ENCODE measurements around the gene STXBP6.

GRCh38 chr14:24850072-24850471 is 199.9 kb downstream of the STXBP6 start:
- TF ChIP-seq, protein P1, sequence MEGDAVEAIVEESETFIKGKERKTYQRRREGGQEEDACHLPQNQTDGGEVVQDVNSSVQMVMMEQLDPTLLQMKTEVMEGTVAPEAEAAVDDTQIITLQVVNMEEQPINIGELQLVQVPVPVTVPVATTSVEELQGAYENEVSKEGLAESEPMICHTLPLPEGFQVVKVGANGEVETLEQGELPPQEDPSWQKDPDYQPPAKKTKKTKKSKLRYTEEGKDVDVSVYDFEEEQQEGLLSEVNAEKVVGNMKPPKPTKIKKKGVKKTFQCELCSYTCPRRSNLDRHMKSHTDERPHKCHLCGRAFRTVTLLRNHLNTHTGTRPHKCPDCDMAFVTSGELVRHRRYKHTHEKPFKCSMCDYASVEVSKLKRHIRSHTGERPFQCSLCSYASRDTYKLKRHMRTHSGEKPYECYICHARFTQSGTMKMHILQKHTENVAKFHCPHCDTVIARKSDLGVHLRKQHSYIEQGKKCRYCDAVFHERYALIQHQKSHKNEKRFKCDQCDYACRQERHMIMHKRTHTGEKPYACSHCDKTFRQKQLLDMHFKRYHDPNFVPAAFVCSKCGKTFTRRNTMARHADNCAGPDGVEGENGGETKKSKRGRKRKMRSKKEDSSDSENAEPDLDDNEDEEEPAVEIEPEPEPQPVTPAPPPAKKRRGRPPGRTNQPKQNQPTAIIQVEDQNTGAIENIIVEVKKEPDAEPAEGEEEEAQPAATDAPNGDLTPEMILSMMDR (conservative IDR thresholded peaks at IDR 0.05; ENCODE audit: low read depth in 2 of 2), result no peak
- TF ChIP-seq EZH2 (IDR thresholded peaks at IDR 0.05; ENCODE audit: low read depth, unreplicated experiment) (no peak), POLR2AphosphoS5 (IDR thresholded peaks at IDR 0.05; ENCODE audit: low read depth) (no peak), JUNB (IDR thresholded peaks at IDR 0.05; ENCODE audit: unreplicated experiment) (no peak), ZNF114 (CRISPR knock-in tag; IDR thresholded peaks at IDR 0.05) (no peak), CREB1 (CRISPR knock-in tag; IDR thresholded peaks at IDR 0.05; ENCODE audit: low read depth) (no peak), EZH2phosphoT487 (IDR thresholded peaks at IDR 0.05; ENCODE audit: unreplicated experiment) (no peak), NANOG (IDR thresholded peaks at IDR 0.05; ENCODE audit: borderline replicate concordance) (no peak), ETS1 (IDR thresholded peaks at IDR 0.05) (no peak), STAT1 (IDR thresholded peaks at IDR 0.05; ENCODE audit: unreplicated experiment) (no peak), ZNF331 (CRISPR knock-in tag; IDR thresholded peaks at IDR 0.05; ENCODE audit: low read depth) (no peak)
- TF ChIP-seq, protein P2, sequence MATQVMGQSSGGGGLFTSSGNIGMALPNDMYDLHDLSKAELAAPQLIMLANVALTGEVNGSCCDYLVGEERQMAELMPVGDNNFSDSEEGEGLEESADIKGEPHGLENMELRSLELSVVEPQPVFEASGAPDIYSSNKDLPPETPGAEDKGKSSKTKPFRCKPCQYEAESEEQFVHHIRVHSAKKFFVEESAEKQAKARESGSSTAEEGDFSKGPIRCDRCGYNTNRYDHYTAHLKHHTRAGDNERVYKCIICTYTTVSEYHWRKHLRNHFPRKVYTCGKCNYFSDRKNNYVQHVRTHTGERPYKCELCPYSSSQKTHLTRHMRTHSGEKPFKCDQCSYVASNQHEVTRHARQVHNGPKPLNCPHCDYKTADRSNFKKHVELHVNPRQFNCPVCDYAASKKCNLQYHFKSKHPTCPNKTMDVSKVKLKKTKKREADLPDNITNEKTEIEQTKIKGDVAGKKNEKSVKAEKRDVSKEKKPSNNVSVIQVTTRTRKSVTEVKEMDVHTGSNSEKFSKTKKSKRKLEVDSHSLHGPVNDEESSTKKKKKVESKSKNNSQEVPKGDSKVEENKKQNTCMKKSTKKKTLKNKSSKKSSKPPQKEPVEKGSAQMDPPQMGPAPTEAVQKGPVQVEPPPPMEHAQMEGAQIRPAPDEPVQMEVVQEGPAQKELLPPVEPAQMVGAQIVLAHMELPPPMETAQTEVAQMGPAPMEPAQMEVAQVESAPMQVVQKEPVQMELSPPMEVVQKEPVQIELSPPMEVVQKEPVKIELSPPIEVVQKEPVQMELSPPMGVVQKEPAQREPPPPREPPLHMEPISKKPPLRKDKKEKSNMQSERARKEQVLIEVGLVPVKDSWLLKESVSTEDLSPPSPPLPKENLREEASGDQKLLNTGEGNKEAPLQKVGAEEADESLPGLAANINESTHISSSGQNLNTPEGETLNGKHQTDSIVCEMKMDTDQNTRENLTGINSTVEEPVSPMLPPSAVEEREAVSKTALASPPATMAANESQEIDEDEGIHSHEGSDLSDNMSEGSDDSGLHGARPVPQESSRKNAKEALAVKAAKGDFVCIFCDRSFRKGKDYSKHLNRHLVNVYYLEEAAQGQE (IDR thresholded peaks at IDR 0.05; ENCODE audit: unreplicated experiment), result no peak

Measured in GM23338 (cell line).